Immature natural killer cell (primary cell): ENCODE data around the gene UBTD2. TPM values are rescaled to one million over a fixed set of nuclear protein-coding genes. Genes with fewer than 3 reads are reported as not detected.

Experiments
- DNase-seq, 3 donors: peaks; one replicate each; pipeline ENCODE4 v3.0.0; 2022; ENCODE audit warnings: mixed read lengths in 1 of 3
- H3K27ac Mint-ChIP-seq, 6 donors: one replicate each; pipeline ENCODE4 v1.8.0; 2020; ENCODE audit warnings: mixed read lengths in 6 of 6, mild to moderate bottlenecking in 5 of 6, inconsistent platforms in 4 of 6, moderate library complexity in 3 of 6
- H3K27me3 Mint-ChIP-seq, 3 donors: one replicate each; pipeline ENCODE4 v1.8.0; 2020 to 2021; ENCODE audit warnings: low read depth in 3 of 3, mild to moderate bottlenecking in 3 of 3, mixed read lengths in 3 of 3, moderate library complexity in 3 of 3, inconsistent platforms in 1 of 3
- H3K36me3 Mint-ChIP-seq, 3 donors: one replicate each; pipeline ENCODE4 v1.8.0; 2020; ENCODE audit warnings: mixed read lengths in 3 of 3, inconsistent platforms in 2 of 3, mild to moderate bottlenecking in 2 of 3
- H3K4me1 Mint-ChIP-seq, 2 donors: one replicate each; pipeline ENCODE4 v1.8.0; 2020; ENCODE audit warnings: inconsistent platforms in 2 of 2, mild to moderate bottlenecking in 2 of 2, mixed read lengths in 2 of 2, moderate library complexity in 1 of 2
- H3K4me3 Mint-ChIP-seq, 5 donors: one replicate each; pipeline ENCODE4 v1.8.0; 2020; ENCODE audit warnings: mild to moderate bottlenecking in 5 of 5, mixed read lengths in 5 of 5, inconsistent platforms in 3 of 5, moderate library complexity in 3 of 5
- H3K9me3 Mint-ChIP-seq, 6 donors: one replicate each; pipeline ENCODE4 v1.8.0; 2020; ENCODE audit warnings: mild to moderate bottlenecking in 6 of 6, mixed read lengths in 6 of 6, inconsistent platforms in 4 of 6, moderate library complexity in 3 of 6
- polyA plus RNA-seq, 3 donors: library from polyadenylated mRNA; unstranded; fragments of 300-500 nt; fragmentation: Illumina TruSeq; gene quantifications; one replicate each; pipeline ENCODE4 v1.2.3, GENCODE V29; 2021

The UBTD2 gene
- polyA plus RNA-seq, 3 donors from 2014 or later: 1.5 TPM

DNA sequence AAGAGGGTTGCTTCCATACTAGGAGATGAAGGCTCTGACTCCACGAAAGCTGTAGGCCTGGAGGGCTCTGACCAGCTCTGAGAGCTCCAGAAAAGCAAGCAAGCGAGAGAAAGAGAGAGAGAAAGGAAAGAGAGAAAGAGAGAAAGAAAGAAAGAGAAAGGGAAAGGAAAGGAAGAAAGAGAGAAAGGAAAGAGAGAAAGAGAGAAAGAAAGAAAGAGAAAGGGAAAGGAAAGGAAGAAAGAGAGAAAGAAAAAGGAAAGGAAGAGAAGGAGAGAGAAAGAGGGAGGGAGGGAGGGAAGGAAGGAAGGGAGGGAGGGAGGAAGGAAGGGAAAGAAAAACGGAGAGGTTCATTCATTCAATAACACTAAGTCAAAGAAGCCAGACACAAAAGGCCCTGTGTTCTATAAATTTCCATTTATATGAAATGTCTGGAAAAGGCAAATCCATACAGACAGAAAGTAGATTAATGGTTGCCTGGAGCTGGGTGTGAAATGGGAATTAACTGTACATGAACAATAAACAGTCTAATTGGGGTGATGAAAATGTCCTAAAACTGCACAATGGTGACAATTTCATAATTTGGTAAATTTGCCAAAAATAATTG is 93.8 kb downstream of the UBTD2 start:
- H3K27ac Mint-ChIP-seq: no peak overlapping the region
- peaks cover 8 to 10% (median 8%) of the 10 kb centered on the region in 3 donors for H3K36me3 Mint-ChIP-seq

DNA sequence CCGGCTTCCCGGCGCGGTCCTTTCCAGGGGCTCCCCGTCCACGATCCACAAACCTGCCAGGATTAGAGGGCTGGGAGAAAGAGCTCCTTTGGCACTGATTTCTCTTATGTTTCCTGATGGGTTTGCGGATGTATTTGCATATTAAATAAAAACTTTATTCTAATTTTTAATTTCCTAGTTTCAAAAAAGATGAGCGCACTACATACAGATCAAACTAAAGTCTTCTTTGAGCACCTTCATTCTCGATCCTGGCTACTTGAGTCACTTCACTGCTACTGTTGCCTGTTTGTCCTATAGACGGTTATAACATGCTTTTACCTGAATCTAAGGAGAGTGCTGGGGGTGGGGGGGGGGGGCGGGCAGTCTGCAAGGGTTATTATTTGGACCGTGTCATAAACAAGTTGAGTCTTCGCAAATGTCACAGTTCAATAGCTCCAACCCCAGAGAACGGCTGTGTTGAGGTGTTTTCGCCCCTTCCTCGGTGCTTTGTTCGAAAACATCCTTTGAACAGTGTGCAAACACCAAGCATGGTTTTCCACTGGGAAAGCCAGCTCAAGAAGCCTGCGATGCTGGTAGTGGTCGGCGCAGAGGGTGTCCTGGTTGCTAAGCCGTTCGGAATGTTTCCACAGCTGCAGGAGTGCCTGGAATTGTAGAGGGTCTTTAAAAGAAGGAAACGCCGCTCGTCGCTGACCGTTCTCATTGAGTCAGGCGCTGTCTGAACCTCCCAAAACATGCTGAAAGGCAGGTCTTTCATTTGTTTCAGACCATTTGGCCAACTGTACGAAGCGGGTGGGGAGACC is 94.5 kb downstream of the UBTD2 start:
- no peak for DNase-seq
- peak overlapping the region in 4 of 5 donors; percentile 80 to 99 (median 97) for H3K4me3 Mint-ChIP-seq
- peaks cover 12 to 29% (median 19%) of the 10 kb centered on the region in 3 donors for H3K27me3 Mint-ChIP-seq
- no peaks in the 10 kb centered on the region for H3K9me3 Mint-ChIP-seq
- H3K27ac Mint-ChIP-seq: peak overlapping the region in 2 of 6 donors; percentile 51 to 100
- peaks cover 19 to 24% of the 10 kb centered on the region in 2 donors for H3K4me1 Mint-ChIP-seq
- peaks cover 10 to 15% (median 13%) of the 10 kb centered on the region in 3 donors for H3K36me3 Mint-ChIP-seq

More for the DNA sequence above, 93.8 kb downstream of the UBTD2 start:
- no peak for DNase-seq
- Mint-ChIP-seq H3K9me3 (no peaks in the 10 kb centered on the region), H3K27me3 (peaks cover 12 to 29% (median 15%) of the 10 kb centered on the region in 3 donors), H3K4me3 (peak overlapping the region in 1 of 5 donors; percentile 63), H3K4me1 (peaks cover 12 to 17% of the 10 kb centered on the region in 2 donors)

DNA sequence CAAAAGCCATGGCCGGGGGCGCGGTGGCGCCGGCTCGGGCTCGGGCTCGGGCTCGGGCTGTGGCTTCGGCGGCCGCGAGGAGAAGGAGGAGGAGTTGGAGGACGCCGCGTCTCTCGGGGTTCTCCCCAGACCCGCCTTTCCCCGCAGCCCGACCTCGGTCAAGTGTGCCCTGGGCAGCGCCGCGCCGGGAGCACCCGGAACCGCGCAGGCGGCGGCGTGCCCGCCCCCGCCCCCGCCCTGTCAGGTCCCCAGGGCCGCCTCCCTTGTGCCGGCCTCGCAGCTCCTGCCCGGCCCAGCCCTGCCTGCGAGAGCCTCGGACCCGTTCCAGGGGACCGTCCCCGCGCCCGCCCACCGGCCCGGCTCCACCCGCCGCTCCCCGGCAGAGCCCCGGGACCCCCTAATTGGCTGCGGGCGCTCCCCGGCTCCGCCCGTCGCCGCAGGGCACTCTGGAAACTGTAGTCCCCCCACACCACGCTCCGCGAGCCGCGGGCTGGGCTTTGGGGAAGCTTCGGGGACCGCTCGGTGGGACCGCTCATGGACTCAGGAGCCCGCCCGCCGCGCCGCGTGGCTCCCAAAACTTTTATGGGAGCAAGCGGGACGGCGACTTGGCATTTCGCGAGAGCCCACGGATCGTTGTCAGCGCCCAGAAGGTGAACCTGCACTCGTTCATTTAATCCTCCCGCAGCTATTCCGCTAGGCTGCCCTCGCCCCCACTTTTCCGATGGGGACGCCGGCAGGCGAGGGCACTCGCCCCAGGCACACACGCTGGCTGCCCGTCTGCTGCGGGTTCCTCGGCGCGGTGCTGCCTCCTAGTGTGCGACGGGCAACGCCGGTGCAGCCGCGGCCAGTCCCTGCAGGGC is 95.3 kb downstream of the UBTD2 start, which contains the start of gene STK10:
Gene STK10 (minus strand): TSS at position 192 of the 860 bp plus-strand sequence. CDS start 182 bp downstream, at position 10.
- Mint-ChIP-seq H3K27ac (peak within 1 kb of the TSS; percentile 95 to 100 (median 100)), H3K9me3 (peaks cover 0 to 2% (median 0%) of the 10 kb centered on the region in 6 donors), H3K36me3 (peaks cover 10 to 17% (median 13%) of the 10 kb centered on the region in 3 donors), H3K4me3 (peak within 1 kb of the TSS; percentile 95 to 99 (median 97)), H3K4me1 (peaks cover 28 to 33% of the 10 kb centered on the region in 2 donors), H3K27me3 (peaks cover 12 to 33% (median 22%) of the 10 kb centered on the region in 3 donors)
- peak; percentile 87 to 91 (median 91) for DNase-seq

DNA sequence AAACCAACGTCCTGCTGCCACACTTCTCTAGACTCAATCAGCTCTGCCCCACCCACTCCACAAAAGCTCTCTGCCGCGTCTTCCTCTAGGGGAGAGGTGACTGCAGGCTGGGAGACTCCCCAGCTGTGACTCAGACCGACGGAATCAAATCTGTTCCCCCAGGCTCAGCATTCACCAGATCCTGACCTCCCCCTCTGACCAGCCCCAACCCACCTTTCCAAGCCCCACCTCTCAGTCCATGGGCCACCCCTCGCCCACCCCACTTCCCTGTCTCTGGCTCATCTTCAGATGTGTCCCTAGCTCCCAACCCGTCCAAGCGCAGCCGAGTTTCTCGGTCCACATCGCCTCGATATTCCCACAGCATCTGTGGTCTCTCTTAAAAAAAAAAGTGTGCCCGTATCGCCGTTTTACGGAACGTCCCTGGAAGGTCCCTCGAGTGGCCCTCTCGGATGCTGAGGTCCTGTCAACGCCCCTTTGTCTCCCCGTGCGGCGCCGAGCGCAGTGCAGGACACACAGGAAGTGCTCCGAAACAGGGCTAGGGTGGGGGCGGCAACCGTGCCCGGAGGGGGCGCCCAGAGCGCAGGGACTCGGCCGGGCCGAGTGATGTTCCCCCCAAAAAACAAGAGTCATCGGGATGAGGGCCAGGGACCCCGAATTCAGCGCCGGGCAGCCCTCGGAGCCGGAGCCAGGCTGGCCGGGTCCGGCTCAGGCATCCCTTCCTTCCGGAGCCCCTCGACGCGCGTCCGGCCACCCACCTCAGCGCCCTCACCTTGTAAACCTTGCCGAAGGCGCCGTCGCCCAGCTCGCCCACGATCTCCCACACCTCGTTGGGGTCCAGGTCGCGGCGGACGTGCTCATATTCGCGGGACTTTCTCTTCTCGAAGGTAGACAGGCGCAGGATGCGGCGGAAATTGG is 96.2 kb downstream of the UBTD2 start:
- peaks cover 0 to 2% (median 0%) of the 10 kb centered on the region in 6 donors for H3K9me3 Mint-ChIP-seq
- H3K36me3 Mint-ChIP-seq: peaks cover 14 to 21% (median 17%) of the 10 kb centered on the region in 3 donors
- peak overlapping the region; percentile 95 to 99 (median 97) for H3K4me3 Mint-ChIP-seq
- H3K4me1 Mint-ChIP-seq: peaks cover 36 to 42% of the 10 kb centered on the region in 2 donors
- peak overlapping the region; percentile 95 to 100 (median 100) for H3K27ac Mint-ChIP-seq
- peaks cover 12 to 39% (median 25%) of the 10 kb centered on the region in 3 donors for H3K27me3 Mint-ChIP-seq
- DNase-seq: peak; percentile 65 to 72 (median 67)

DNA sequence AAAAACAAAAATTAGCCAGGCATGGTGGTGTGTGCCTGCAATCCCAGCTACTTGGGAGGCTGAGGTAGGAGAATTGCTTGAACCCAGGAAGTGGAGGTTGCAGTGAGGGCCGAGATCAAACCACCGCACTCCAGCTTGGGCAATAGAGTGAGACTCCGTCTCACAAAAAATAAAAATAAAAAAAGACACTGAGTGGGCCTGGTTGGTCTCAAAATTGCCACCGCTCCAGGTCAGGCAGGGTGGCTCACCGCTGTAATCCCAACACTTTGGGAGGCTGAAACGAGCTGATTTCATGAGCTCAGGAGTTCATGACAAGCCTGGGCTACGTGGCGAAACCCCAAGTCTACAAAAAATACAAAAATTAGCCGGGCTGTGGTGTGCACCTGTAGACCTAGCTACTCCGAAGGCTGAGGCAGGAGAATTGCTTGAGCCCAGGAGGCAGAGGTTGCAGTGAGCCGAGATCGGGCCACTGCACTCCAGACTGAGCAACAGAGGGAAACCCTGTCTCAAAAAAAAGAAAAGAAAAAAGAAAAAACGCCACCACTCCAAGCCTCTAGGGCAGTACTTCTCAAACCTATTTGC is 97.4 kb downstream of the UBTD2 start:
- H3K4me1 Mint-ChIP-seq: peaks cover 39 to 49% of the 10 kb centered on the region in 2 donors

DNA sequence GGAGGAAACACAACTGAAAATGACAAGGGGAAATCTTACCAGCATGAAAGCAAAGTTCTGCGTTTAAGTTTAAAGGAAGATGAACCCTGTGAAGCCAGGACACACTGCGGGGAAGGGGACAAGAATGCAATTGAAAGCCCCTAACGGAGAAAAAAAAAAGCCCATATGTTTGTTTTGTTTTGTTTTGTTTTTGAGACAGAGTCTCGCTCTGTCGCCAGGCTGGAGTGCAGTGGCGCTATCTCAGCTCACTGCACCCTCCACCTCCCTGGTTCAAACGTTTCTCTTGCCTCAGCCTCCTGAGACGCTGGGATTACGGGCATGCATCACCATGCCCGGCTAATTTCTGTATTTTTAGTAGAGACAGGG is 98.5 kb downstream of the UBTD2 start:
- Mint-ChIP-seq H3K9me3 (peaks cover 0 to 2% (median 0%) of the 10 kb centered on the region in 6 donors), H3K4me1 (peaks cover 47 to 60% of the 10 kb centered on the region in 2 donors), H3K27me3 (peaks cover 10 to 47% (median 27%) of the 10 kb centered on the region in 3 donors), H3K27ac (peak overlapping the region; percentile 95 to 100 (median 100)), H3K4me3 (peak overlapping the region; percentile 95 to 99 (median 97)), H3K36me3 (peaks cover 19 to 26% (median 23%) of the 10 kb centered on the region in 3 donors)
- DNase-seq: peak; percentile 49 to 58 (median 54)

More for the DNA sequence above, 97.4 kb downstream of the UBTD2 start:
- H3K9me3 Mint-ChIP-seq: peaks cover 0 to 2% (median 0%) of the 10 kb centered on the region in 6 donors
- DNase-seq: no peak
- peak overlapping the region; percentile 95 to 99 (median 97) for H3K4me3 Mint-ChIP-seq
- H3K27me3 Mint-ChIP-seq: peaks cover 10 to 41% (median 23%) of the 10 kb centered on the region in 3 donors
- peak overlapping the region; percentile 95 to 100 (median 100) for H3K27ac Mint-ChIP-seq
- H3K36me3 Mint-ChIP-seq: peaks cover 14 to 21% (median 17%) of the 10 kb centered on the region in 3 donors

DNA sequence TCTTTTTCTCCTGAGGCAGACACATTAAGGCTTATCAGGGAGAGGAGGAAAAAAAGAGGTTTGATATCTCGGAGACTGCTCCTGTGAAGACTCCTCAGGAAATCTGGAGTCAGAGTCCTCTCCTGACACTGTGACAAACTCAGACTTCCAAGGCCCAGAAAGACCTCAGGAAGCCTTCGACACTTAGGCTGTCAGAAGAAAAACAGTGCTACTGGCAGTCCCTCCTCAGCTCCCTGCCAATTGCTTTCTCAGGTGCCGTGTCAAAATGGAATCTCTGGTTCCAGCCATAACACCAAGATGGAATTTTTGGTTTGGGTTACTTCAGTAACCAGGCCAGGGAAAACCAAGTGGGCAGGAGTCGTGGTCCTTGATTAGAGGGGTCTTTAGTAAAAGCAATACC is 99.7 kb downstream of the UBTD2 start:
- peak overlapping the region; percentile 95 to 99 (median 97) for H3K4me3 Mint-ChIP-seq

DNA sequence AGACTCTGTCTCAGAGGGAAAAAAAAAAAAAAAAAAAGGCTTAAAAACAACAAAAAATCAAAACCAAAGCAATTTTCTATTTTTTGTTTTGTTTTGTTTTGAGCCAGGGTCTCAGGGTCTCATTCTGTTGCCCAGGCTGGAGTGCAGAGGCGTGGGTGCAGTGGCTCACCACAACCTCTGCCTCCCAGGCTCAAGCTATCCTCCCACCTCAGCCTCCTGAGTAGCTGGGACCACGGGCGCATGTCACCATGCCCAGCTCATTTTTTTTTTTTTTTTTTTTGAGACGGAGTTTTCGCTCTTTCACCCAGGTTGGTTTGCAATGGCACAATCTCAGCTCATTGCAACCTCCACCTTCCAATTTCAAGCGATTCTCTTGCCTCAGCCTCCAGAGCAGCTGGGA is 101.3 kb downstream of the UBTD2 start:
- Mint-ChIP-seq H3K36me3 (peaks cover 25 to 33% (median 29%) of the 10 kb centered on the region in 3 donors), H3K4me3 (peak overlapping the region; percentile 55 to 99 (median 97)), H3K9me3 (peaks cover 0 to 2% (median 0%) of the 10 kb centered on the region in 6 donors), H3K4me1 (peaks cover 75 to 88% of the 10 kb centered on the region in 2 donors), H3K27me3 (peaks cover 23 to 61% (median 45%) of the 10 kb centered on the region in 3 donors), H3K27ac (peak overlapping the region; percentile 95 to 100 (median 100))
- DNase-seq: no peak

More for the DNA sequence above, 99.7 kb downstream of the UBTD2 start:
- peaks cover 0 to 2% (median 0%) of the 10 kb centered on the region in 6 donors for H3K9me3 Mint-ChIP-seq
- peak overlapping the region; percentile 95 to 100 (median 100) for H3K27ac Mint-ChIP-seq
- no peak for DNase-seq
- peaks cover 59 to 72% of the 10 kb centered on the region in 2 donors for H3K4me1 Mint-ChIP-seq
- peaks cover 19 to 29% (median 23%) of the 10 kb centered on the region in 3 donors for H3K36me3 Mint-ChIP-seq
- peaks cover 20 to 57% (median 39%) of the 10 kb centered on the region in 3 donors for H3K27me3 Mint-ChIP-seq

DNA sequence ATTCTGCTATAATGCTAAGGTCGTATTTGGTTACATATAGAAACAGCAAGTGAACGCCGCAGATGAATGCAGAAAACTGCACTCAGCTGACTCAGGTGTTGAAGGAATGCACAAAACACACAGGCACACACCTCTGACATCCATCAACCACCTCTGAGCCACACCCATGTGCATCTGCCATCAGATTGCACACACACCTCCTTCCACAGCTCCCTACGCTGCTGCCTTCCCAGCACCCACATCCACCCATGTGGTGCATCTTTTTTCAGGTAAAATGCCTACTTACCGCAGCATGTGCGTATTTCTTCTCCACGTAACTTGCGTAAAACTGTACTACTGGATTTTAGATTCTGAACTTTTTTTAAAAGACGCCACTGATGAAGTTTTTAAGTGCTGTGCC is 102.6 kb downstream of the UBTD2 start:
- Mint-ChIP-seq H3K27me3 (peaks cover 19 to 56% (median 43%) of the 10 kb centered on the region in 3 donors), H3K4me1 (peaks cover 87 to 95% of the 10 kb centered on the region in 2 donors), H3K36me3 (peaks cover 25 to 36% (median 28%) of the 10 kb centered on the region in 3 donors), H3K27ac (peak overlapping the region; percentile 99 to 100 (median 100)), H3K4me3 (peak overlapping the region; percentile 80 to 97 (median 92)), H3K9me3 (peaks cover 0 to 2% (median 0%) of the 10 kb centered on the region in 6 donors)
- DNase-seq: no peak

DNA sequence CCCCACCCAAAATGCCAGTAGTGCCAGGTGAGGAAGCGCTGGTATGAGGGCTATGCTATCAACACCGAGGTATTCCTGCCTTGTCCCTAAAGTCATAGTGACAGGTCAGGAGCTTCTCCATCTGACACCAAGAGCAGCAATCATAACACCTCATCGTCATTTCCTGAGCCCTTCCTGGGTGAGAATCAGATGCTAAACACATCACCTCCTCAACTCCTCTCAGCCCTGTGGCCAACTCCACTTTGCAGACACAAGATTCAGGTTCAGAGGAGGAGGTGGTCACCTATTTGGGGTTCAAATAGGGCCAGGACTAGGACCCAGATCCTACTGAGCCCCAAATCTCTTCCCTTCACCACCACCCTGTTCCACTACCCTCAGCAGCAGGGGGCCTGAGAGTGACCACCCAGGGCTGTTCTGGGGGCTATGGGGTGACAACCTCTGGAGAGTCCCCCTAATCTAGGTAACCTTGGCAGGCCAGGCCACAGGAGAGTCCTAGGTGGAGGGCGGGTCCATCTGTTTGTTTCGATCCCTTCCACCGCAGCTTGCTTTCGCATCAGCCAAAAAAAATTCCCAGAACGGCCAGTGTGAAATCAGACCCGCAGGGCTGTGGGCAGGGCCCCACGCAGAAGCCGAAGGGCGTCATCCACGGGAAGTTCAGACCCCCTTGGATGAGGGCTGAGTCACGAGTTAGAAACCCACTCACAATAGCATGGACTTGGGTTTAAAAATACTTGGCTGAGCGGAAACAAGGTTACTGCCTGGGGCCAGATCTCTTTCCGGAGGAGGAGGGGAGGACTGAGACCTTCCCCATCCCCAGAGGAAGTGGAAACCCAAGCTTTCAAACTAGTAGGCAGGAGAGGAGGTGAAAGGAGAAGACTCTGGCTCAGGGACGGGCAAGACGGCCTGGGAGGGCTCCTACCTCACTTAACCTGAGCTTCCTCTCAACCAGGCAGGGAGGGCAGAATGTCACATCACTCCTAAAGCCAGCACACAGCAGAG is 104.3 kb downstream of the UBTD2 start:
- H3K4me1 Mint-ChIP-seq: peaks cover 87 to 95% of the 10 kb centered on the region in 2 donors
- H3K9me3 Mint-ChIP-seq: peaks cover 0 to 2% (median 0%) of the 10 kb centered on the region in 6 donors
- peak; percentile 81 to 86 (median 85) for DNase-seq
- peak overlapping the region; percentile 99 to 100 (median 100) for H3K27ac Mint-ChIP-seq
- H3K36me3 Mint-ChIP-seq: peaks cover 16 to 29% (median 16%) of the 10 kb centered on the region in 3 donors
- H3K27me3 Mint-ChIP-seq: peaks cover 28 to 63% (median 54%) of the 10 kb centered on the region in 3 donors
- H3K4me3 Mint-ChIP-seq: peak overlapping the region; percentile 91 to 97 (median 92)
